Measurements from ENCODE around the gene FBXW5. TPM values are rescaled to one million over a fixed set of nuclear protein-coding genes. Genes with fewer than 3 reads are reported as not detected.

The FBXW5 gene
- polyA plus RNA-seq, 1 donor from 2014 or later = 138 TPM

DNA sequence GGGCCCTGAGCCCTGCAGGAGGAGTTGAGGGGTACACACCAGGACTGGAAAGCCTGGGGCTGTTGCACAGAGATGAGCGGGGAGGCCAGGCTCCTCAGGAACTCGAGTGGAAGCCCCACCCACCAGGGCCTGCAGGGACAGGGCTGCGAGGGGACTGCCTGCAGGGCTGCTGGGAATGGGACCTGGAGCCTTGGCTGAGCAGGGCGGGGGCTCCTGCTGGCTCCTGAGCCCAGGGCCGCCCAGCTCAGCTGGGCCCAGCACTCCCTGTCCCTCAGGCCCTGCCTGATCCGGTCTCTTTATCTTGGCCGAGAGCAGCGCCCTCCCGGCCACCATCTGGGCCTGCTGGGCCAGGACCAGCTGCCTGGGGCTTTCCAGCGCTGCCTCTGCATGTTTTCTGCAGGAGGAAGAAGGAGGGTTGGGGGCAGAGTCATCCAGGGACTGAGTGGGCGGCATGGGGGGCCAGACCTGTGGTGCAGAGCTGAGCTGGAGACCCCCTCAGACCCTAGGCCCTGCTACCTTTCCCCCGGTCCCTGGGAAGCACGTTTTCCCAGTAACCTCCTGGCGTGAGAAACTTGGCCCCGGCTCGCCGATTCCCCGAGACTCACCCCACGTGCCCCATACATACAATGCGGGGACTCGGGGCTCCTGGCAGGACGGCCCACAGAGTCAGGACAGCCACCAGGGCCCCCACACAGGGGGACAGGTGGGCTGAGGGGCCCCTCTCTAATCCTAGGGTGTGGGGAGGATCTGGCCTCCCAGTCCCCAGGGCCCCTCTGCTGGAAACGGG lies 16.9 kb upstream of the FBXW5 start (continued):
- TF ChIP-seq TAF1 (IDR thresholded peaks at IDR 0.05; ENCODE audit: low read depth) (no peak), MXI1 (conservative IDR thresholded peaks at IDR 0.05; ENCODE audit: poor library complexity, severe bottlenecking) (no peak)

DNA sequence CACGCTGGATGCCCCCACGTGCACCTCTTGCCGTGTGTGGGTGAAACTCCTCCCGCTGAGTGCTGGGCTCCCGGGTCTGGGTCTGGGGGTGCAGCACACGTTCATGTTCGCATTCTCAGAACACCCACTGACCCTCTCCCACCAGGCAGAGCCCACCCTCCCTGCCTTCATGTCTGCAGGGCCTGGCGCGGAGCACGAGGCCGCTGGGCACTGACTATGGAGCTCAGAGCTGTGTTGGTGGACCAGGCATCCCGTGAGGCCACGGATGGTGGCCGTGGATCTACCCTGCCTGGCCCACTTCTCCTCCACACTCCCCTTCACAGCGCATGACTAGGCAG lies 16.4 kb upstream of the FBXW5 start:
- H3K27ac ChIP-seq (ENCODE audit: low read length) = no peak overlapping the region
- TF ChIP-seq, protein P1, sequence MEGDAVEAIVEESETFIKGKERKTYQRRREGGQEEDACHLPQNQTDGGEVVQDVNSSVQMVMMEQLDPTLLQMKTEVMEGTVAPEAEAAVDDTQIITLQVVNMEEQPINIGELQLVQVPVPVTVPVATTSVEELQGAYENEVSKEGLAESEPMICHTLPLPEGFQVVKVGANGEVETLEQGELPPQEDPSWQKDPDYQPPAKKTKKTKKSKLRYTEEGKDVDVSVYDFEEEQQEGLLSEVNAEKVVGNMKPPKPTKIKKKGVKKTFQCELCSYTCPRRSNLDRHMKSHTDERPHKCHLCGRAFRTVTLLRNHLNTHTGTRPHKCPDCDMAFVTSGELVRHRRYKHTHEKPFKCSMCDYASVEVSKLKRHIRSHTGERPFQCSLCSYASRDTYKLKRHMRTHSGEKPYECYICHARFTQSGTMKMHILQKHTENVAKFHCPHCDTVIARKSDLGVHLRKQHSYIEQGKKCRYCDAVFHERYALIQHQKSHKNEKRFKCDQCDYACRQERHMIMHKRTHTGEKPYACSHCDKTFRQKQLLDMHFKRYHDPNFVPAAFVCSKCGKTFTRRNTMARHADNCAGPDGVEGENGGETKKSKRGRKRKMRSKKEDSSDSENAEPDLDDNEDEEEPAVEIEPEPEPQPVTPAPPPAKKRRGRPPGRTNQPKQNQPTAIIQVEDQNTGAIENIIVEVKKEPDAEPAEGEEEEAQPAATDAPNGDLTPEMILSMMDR (IDR thresholded peaks at IDR 0.05; ENCODE audit: poor library complexity, severe bottlenecking) = no peak
- TF ChIP-seq POLR2AphosphoS5 (IDR thresholded peaks at IDR 0.05) (no peak), SMC3 (conservative IDR thresholded peaks at IDR 0.05; ENCODE audit: poor library complexity) (no peak), RAD21 (conservative IDR thresholded peaks at IDR 0.05) (no peak), TAF1 (IDR thresholded peaks at IDR 0.05; ENCODE audit: low read depth) (no peak)
- H3K9ac ChIP-seq (ENCODE audit: low read length) = no peak overlapping the region
- no peak overlapping the region for H2AFZ ChIP-seq (ENCODE audit: low read depth, low read length)
- no peaks in the 10 kb centered on the region for H3K9me3 ChIP-seq (ENCODE audit: low read length)
- no peak overlapping the region for H3K4me2 ChIP-seq (ENCODE audit: low read length)
- no peaks in the 10 kb centered on the region for H3K36me3 ChIP-seq (ENCODE audit: insufficient read depth, low read length)
- H3K27me3 ChIP-seq (ENCODE audit: insufficient read depth, low read depth, low read length) = no peaks in the 10 kb centered on the region
- no peaks in the 10 kb centered on the region for H3K9me2 ChIP-seq (ENCODE audit: insufficient read depth, low read length)
- no peaks in the 10 kb centered on the region for H3F3A ChIP-seq (ENCODE audit: insufficient read depth, low read length, poor library complexity, severe bottlenecking)
- H4K20me1 ChIP-seq (ENCODE audit: insufficient read depth) = no peaks in the 10 kb centered on the region
- no peaks in the 10 kb centered on the region for H3K79me2 ChIP-seq (replicated peaks; ENCODE audit: insufficient read depth, low read length)
- no peak overlapping the region for H3K4me3 ChIP-seq (ENCODE audit: low read length)

DNA sequence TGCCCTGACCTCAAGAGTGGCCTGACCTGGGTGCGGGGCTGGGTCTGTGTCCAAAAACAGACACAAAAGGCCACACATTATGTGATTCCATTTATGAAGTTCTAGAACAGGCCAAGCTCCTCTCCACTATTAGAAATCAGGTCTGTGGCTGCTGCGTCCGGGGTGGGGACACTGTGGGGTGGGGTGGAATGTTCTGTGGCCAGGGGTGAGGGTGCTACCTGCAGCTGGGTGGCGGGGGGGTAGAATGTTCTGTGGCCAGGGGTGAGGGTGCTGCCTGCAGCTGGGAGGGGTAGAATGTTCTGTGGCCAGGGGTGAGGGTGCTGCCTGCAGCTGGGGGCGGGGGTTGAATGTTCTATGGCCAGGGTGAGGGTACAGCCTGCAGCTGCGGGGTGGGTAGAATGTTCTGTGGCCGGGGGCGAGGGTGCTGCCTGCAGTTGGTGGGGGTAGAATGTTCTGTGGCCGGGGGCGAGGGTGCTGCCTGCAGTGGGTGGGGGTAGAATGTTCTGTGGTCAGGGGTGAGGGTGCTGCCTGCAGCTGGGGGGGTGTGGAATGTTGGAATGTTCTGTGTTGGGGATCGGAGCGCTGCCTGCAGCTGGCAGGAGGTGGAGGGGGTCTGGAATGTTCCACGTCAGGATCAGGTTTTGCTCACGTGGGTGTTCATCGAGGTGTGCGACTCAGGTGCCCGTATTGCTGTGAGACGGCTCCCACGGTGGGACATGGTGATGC lies 15.8 kb upstream of the FBXW5 start:
- H3K27ac ChIP-seq (ENCODE audit: low read length) = no peak overlapping the region
- TF ChIP-seq, protein P2, sequence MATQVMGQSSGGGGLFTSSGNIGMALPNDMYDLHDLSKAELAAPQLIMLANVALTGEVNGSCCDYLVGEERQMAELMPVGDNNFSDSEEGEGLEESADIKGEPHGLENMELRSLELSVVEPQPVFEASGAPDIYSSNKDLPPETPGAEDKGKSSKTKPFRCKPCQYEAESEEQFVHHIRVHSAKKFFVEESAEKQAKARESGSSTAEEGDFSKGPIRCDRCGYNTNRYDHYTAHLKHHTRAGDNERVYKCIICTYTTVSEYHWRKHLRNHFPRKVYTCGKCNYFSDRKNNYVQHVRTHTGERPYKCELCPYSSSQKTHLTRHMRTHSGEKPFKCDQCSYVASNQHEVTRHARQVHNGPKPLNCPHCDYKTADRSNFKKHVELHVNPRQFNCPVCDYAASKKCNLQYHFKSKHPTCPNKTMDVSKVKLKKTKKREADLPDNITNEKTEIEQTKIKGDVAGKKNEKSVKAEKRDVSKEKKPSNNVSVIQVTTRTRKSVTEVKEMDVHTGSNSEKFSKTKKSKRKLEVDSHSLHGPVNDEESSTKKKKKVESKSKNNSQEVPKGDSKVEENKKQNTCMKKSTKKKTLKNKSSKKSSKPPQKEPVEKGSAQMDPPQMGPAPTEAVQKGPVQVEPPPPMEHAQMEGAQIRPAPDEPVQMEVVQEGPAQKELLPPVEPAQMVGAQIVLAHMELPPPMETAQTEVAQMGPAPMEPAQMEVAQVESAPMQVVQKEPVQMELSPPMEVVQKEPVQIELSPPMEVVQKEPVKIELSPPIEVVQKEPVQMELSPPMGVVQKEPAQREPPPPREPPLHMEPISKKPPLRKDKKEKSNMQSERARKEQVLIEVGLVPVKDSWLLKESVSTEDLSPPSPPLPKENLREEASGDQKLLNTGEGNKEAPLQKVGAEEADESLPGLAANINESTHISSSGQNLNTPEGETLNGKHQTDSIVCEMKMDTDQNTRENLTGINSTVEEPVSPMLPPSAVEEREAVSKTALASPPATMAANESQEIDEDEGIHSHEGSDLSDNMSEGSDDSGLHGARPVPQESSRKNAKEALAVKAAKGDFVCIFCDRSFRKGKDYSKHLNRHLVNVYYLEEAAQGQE (IDR thresholded peaks at IDR 0.05; ENCODE audit: borderline replicate concordance) = no peak
- TF ChIP-seq, protein P1 (IDR thresholded peaks at IDR 0.05; ENCODE audit: poor library complexity, severe bottlenecking) = no peak
- TF ChIP-seq SMC3 (conservative IDR thresholded peaks at IDR 0.05; ENCODE audit: poor library complexity) = no peak
- no peak for TF ChIP-seq EP300 (conservative IDR thresholded peaks at IDR 0.05; ENCODE audit: poor library complexity, severe bottlenecking)
- no peak for TF ChIP-seq TAF1 (IDR thresholded peaks at IDR 0.05; ENCODE audit: low read depth)
- TF ChIP-seq MXI1 (conservative IDR thresholded peaks at IDR 0.05; ENCODE audit: poor library complexity, severe bottlenecking) = no peak
- TF ChIP-seq POLR2AphosphoS5 (IDR thresholded peaks at IDR 0.05) = no peak
- TF ChIP-seq RAD21 (conservative IDR thresholded peaks at IDR 0.05) = no peak
- no peak for TF ChIP-seq EZH2 (IDR thresholded peaks at IDR 0.05; ENCODE audit: borderline replicate concordance, insufficient read depth, low read length, poor library complexity, severe bottlenecking)

More for the DNA sequence above, 15.8 kb upstream of the FBXW5 start:
- Histone ChIP-seq H4K20me1 (ENCODE audit: insufficient read depth) (no peaks in the 10 kb centered on the region), H3K9ac (ENCODE audit: low read length) (no peak overlapping the region), H3K9me3 (ENCODE audit: low read length) (no peaks in the 10 kb centered on the region), H3K9me2 (ENCODE audit: insufficient read depth, low read length) (no peaks in the 10 kb centered on the region), H3K4me3 (ENCODE audit: low read length) (no peak overlapping the region), H3K79me2 (replicated peaks; ENCODE audit: insufficient read depth, low read length) (no peaks in the 10 kb centered on the region), H3F3A (ENCODE audit: insufficient read depth, low read length, poor library complexity, severe bottlenecking) (no peaks in the 10 kb centered on the region), H3K36me3 (ENCODE audit: insufficient read depth, low read length) (no peaks in the 10 kb centered on the region), H3K27me3 (ENCODE audit: insufficient read depth, low read depth, low read length) (no peaks in the 10 kb centered on the region), H3K4me2 (ENCODE audit: low read length) (no peak overlapping the region), H2AFZ (ENCODE audit: low read depth, low read length) (no peak overlapping the region)
